Choroid plexus epithelial cell (primary cell): ENCODE data around the gene CEACAM21.
A peak's percentile ranks its signal among the peaks of the same experiment; 100 is the strongest.

ENCODE experiments used
- DNase-seq: peaks from one replicate; pipeline ENCODE4 v3.0.0-alpha.2; 2010; ENCODE audit warnings: low read depth
- H3K4me3 ChIP-seq: 2 replicates; pipeline ENCODE4 v1.5.1; 2011; ENCODE audit warnings: low read depth, mild to moderate bottlenecking, control low read depth, low read length, moderate library complexity
- TF ChIP-seq, protein P1 (sequence below): conservative IDR thresholded peaks from 2 replicates; pipeline ENCODE4 v1.5.1; 2011; ENCODE audit warnings: low read depth, mild to moderate bottlenecking, control low read depth, inconsistent platforms, low read length, moderate library complexity

The CEACAM21 gene

DNA sequence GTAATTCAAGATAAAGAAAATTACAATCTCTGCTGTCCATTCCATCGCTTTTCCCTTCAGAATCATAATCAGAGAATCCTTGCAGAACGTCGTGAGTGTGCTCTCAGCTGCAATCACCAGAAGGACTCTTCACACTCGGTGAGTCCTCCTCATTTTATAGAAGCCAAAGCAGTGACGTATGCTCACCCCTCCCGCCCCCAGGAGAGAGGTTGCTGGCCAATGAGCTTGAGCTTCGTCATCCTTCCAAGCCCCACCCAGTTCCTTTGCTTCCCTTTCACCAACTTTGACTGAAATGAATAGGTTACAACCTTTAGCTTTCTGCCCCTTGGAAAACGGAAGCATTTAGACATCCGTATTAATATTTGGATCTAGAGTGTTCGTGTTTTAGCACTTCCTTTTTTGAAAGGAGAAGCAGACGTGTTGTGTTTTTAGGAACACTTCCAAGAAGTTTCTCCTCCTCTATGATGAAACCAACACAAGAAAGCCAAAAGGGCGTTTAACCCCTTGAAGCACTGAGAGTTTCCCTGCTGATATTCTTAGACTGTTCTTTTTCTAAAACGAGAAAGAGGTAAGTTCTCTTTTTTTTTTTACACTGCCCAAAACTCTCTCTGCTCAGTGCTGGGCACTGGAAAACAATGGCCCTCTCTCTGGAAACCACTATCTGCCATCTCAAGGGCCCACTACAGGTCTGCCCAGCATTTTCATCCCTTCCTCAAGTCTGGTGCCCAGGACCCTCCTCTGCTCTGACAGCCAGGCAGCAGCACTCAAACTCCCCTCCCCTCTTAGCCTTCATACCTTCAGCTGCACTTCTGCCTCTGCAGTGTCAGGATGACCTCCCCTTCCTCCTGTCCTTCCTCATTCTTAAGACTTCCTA, 44.3 kb upstream of the CEACAM21 start:
- DNase-seq: peak; percentile 81
- H3K4me3 ChIP-seq: no peak overlapping the region
- TF ChIP-seq, protein P1, sequence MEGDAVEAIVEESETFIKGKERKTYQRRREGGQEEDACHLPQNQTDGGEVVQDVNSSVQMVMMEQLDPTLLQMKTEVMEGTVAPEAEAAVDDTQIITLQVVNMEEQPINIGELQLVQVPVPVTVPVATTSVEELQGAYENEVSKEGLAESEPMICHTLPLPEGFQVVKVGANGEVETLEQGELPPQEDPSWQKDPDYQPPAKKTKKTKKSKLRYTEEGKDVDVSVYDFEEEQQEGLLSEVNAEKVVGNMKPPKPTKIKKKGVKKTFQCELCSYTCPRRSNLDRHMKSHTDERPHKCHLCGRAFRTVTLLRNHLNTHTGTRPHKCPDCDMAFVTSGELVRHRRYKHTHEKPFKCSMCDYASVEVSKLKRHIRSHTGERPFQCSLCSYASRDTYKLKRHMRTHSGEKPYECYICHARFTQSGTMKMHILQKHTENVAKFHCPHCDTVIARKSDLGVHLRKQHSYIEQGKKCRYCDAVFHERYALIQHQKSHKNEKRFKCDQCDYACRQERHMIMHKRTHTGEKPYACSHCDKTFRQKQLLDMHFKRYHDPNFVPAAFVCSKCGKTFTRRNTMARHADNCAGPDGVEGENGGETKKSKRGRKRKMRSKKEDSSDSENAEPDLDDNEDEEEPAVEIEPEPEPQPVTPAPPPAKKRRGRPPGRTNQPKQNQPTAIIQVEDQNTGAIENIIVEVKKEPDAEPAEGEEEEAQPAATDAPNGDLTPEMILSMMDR: no peak

DNA sequence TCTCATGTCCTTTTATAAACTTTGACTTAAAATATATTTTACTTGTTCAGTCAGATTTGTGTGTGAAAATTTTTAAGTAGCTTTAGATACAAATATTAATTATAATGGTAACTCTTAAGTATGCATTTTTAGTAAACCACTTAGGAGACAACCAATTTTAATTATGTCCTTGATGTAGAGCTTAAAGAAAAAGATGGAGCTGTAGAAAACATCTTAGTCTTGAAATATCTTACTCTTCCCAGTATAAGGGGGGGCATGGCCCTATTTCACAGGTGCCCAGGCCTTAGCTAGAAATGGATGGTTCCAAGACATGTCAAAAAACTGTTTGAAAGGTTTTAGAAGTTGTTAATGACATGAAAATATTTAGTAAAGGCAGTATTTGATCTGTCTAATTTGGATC, 43.4 kb upstream of the CEACAM21 start:
- H3K4me3 ChIP-seq: no peak overlapping the region
- DNase-seq: no peak
- TF ChIP-seq, protein P1: no peak

DNA sequence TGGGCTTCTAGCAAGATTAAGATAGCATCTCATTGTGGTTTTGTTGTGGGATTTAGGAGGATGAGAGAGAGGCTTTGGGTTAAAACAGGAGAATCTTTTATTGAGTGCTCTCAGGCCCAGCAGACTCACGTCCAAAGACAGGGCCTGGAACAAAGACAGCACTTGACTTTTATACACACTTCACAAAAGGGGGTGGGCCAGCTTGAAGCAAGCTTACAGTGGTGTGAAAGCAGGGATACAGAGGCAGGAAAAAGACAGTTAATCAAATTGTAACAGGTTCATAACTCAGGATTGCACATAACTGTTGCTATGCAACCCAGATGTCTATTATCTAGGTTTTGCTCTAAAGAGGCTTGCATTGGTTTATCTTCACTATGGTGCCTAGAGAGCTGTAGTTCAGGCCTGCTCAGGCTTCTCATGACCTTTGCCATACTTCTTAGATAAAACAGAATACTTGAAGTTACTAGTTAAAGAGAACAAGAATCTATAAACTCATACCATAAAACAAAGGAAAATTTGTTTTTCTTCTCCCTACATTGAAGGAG, 42.2 kb upstream of the CEACAM21 start:
- no peak overlapping the region for H3K4me3 ChIP-seq
- DNase-seq: no peak
- TF ChIP-seq, protein P1: no peak

DNA sequence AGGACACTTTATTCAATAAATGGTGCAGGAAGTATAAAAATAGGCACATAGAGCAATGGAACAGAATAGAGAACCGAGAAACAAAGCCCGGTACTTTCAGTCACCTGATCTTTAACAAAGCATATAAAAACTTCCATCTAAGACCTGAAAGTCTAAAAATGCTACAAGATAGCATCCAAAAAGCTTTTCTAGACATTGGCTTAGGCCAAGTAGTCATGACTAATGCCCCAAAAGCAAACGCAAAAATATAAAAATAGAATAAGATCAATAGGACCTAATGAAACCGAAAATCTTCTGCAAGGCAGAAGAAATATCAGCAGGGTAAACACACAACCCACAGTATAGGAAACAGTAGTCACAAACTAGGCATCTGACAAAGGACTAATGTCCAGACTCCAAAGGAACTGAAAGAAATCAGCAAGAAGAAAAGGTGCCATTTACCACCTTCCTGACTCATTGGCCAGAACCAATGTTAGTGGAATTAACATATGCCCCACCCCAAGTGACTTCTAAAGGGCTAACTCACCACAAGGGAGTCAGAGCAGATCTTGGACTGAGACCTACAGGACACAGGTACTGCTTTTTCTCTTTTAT, 40.8 kb upstream of the CEACAM21 start:
- no peak for DNase-seq
- H3K4me3 ChIP-seq: no peak overlapping the region
- TF ChIP-seq, protein P1: no peak

DNA sequence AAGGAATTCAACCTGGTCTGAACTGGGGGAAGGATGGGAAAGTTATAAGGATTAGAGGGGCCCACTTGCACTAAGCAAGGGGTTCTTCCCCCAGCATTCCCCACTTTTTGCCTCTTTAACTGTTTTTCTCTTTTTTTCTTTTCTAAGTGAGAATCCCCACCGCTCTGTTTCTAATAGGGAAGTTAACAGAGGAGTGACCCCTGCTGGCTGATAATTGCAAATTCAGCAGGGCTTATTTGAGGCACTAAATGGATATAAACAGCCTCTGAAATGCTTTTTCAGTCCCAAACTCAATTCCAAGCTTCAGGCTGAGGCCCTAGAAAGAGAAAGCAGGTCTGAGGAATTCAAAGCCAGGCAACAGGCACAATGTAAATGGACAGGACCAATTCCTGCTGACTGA, 38.2 kb upstream of the CEACAM21 start:
- TF ChIP-seq, protein P1: peak; percentile 68
- DNase-seq: peak; percentile 61
- no peak overlapping the region for H3K4me3 ChIP-seq

DNA sequence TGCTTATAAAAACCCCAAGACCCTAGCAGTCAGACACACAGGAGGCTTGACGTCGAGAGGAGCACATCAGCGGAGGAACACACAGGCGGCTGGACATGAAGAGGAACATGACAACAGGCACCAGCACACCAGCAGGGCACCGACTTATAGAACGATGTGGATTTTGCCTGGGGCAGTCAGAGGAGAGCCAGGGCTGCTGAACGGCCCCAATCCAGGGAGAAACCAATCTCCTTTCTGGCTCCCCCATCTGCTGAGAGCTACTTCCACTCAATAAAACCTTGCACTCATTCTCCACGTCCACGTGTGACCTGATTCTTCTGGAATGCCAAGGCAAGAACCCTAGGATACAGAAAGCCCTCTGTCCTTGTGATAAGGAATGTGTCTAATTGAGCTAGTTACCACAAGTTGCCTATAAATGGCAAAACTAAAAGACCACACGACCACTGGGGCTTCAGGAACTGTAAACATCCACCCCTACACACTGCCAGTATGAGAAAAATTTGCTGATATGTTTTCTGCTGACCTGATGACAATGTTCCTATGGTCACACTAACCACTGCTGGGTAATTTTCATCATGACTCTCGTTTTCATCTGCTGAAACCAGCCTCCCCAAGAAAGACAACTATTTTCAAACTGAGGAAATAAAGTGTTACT, 35.8 kb upstream of the CEACAM21 start:
- no peak for DNase-seq
- no peak overlapping the region for H3K4me3 ChIP-seq
- TF ChIP-seq, protein P1: no peak
